B cell (primary cell): ENCODE results near the gene EML2.

ENCODE experiments used
- CTCF ChIP-seq: fragments of 200-600 bp; IDR thresholded peaks from one replicate; pipeline ENCODE4 v1.8.0; 2022; ENCODE audit warnings: antibody characterized with exemption, mild to moderate bottlenecking
- EZH2 ChIP-seq: IDR thresholded peaks from 2 replicates; pipeline ENCODE4 v1.6.1; 2012; ENCODE audit warnings: borderline replicate concordance, low read depth, mild to moderate bottlenecking, moderate library complexity, low read length; ENCODE audit not compliant: insufficient read depth, poor library complexity, severe bottlenecking

GRCh38 chr19:45629704-45630103 lies 9.5 kb downstream of the EML2 start:
- no peak for TF ChIP-seq CTCF
- TF ChIP-seq EZH2: no peak
